ENCODE data around the gene PRPF40A.

DNA sequence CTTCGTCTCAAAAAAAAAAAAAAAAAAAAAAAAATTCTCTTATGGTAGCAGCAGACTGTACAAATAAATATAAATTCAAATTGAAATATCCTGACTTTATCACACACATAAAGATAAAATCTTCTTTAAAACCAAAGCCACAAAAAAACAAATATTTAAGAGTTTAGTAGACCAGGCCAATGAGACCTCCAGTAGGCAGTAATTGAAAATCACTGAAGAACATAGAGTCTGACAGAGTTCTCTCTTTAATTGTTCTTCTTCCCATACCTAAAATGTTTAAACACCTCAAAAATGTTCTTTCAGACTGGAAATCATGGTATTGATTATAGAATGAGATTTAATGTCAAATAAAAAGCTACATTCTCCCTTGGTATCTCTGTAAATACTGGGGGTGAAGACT, 20.8 kb downstream of the PRPF40A start:
- TF ChIP-seq ZNF331 (CRISPR knock-in tag; IDR thresholded peaks at IDR 0.05; ENCODE audit: low read depth) (no peak), EZH2phosphoT487 (IDR thresholded peaks at IDR 0.05; ENCODE audit: unreplicated experiment) (no peak), EZH2 (IDR thresholded peaks at IDR 0.05; ENCODE audit: low read depth, unreplicated experiment) (no peak), NANOG (IDR thresholded peaks at IDR 0.05; ENCODE audit: borderline replicate concordance) (no peak), POLR2AphosphoS5 (IDR thresholded peaks at IDR 0.05; ENCODE audit: low read depth) (no peak), CREB1 (CRISPR knock-in tag; IDR thresholded peaks at IDR 0.05; ENCODE audit: low read depth) (no peak), STAT1 (IDR thresholded peaks at IDR 0.05; ENCODE audit: unreplicated experiment) (no peak), ZNF114 (CRISPR knock-in tag; IDR thresholded peaks at IDR 0.05) (no peak), JUNB (IDR thresholded peaks at IDR 0.05; ENCODE audit: unreplicated experiment) (no peak)
- TF ChIP-seq, protein P1, sequence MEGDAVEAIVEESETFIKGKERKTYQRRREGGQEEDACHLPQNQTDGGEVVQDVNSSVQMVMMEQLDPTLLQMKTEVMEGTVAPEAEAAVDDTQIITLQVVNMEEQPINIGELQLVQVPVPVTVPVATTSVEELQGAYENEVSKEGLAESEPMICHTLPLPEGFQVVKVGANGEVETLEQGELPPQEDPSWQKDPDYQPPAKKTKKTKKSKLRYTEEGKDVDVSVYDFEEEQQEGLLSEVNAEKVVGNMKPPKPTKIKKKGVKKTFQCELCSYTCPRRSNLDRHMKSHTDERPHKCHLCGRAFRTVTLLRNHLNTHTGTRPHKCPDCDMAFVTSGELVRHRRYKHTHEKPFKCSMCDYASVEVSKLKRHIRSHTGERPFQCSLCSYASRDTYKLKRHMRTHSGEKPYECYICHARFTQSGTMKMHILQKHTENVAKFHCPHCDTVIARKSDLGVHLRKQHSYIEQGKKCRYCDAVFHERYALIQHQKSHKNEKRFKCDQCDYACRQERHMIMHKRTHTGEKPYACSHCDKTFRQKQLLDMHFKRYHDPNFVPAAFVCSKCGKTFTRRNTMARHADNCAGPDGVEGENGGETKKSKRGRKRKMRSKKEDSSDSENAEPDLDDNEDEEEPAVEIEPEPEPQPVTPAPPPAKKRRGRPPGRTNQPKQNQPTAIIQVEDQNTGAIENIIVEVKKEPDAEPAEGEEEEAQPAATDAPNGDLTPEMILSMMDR (conservative IDR thresholded peaks at IDR 0.05; ENCODE audit: low read depth in 2 of 2), result no peak
- TF ChIP-seq, protein P2, sequence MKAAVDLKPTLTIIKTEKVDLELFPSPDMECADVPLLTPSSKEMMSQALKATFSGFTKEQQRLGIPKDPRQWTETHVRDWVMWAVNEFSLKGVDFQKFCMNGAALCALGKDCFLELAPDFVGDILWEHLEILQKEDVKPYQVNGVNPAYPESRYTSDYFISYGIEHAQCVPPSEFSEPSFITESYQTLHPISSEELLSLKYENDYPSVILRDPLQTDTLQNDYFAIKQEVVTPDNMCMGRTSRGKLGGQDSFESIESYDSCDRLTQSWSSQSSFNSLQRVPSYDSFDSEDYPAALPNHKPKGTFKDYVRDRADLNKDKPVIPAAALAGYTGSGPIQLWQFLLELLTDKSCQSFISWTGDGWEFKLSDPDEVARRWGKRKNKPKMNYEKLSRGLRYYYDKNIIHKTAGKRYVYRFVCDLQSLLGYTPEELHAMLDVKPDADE (IDR thresholded peaks at IDR 0.05), result no peak
- TF ChIP-seq, protein P3, sequence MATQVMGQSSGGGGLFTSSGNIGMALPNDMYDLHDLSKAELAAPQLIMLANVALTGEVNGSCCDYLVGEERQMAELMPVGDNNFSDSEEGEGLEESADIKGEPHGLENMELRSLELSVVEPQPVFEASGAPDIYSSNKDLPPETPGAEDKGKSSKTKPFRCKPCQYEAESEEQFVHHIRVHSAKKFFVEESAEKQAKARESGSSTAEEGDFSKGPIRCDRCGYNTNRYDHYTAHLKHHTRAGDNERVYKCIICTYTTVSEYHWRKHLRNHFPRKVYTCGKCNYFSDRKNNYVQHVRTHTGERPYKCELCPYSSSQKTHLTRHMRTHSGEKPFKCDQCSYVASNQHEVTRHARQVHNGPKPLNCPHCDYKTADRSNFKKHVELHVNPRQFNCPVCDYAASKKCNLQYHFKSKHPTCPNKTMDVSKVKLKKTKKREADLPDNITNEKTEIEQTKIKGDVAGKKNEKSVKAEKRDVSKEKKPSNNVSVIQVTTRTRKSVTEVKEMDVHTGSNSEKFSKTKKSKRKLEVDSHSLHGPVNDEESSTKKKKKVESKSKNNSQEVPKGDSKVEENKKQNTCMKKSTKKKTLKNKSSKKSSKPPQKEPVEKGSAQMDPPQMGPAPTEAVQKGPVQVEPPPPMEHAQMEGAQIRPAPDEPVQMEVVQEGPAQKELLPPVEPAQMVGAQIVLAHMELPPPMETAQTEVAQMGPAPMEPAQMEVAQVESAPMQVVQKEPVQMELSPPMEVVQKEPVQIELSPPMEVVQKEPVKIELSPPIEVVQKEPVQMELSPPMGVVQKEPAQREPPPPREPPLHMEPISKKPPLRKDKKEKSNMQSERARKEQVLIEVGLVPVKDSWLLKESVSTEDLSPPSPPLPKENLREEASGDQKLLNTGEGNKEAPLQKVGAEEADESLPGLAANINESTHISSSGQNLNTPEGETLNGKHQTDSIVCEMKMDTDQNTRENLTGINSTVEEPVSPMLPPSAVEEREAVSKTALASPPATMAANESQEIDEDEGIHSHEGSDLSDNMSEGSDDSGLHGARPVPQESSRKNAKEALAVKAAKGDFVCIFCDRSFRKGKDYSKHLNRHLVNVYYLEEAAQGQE (IDR thresholded peaks at IDR 0.05; ENCODE audit: unreplicated experiment), result no peak
- TF ChIP-seq, protein P4, sequence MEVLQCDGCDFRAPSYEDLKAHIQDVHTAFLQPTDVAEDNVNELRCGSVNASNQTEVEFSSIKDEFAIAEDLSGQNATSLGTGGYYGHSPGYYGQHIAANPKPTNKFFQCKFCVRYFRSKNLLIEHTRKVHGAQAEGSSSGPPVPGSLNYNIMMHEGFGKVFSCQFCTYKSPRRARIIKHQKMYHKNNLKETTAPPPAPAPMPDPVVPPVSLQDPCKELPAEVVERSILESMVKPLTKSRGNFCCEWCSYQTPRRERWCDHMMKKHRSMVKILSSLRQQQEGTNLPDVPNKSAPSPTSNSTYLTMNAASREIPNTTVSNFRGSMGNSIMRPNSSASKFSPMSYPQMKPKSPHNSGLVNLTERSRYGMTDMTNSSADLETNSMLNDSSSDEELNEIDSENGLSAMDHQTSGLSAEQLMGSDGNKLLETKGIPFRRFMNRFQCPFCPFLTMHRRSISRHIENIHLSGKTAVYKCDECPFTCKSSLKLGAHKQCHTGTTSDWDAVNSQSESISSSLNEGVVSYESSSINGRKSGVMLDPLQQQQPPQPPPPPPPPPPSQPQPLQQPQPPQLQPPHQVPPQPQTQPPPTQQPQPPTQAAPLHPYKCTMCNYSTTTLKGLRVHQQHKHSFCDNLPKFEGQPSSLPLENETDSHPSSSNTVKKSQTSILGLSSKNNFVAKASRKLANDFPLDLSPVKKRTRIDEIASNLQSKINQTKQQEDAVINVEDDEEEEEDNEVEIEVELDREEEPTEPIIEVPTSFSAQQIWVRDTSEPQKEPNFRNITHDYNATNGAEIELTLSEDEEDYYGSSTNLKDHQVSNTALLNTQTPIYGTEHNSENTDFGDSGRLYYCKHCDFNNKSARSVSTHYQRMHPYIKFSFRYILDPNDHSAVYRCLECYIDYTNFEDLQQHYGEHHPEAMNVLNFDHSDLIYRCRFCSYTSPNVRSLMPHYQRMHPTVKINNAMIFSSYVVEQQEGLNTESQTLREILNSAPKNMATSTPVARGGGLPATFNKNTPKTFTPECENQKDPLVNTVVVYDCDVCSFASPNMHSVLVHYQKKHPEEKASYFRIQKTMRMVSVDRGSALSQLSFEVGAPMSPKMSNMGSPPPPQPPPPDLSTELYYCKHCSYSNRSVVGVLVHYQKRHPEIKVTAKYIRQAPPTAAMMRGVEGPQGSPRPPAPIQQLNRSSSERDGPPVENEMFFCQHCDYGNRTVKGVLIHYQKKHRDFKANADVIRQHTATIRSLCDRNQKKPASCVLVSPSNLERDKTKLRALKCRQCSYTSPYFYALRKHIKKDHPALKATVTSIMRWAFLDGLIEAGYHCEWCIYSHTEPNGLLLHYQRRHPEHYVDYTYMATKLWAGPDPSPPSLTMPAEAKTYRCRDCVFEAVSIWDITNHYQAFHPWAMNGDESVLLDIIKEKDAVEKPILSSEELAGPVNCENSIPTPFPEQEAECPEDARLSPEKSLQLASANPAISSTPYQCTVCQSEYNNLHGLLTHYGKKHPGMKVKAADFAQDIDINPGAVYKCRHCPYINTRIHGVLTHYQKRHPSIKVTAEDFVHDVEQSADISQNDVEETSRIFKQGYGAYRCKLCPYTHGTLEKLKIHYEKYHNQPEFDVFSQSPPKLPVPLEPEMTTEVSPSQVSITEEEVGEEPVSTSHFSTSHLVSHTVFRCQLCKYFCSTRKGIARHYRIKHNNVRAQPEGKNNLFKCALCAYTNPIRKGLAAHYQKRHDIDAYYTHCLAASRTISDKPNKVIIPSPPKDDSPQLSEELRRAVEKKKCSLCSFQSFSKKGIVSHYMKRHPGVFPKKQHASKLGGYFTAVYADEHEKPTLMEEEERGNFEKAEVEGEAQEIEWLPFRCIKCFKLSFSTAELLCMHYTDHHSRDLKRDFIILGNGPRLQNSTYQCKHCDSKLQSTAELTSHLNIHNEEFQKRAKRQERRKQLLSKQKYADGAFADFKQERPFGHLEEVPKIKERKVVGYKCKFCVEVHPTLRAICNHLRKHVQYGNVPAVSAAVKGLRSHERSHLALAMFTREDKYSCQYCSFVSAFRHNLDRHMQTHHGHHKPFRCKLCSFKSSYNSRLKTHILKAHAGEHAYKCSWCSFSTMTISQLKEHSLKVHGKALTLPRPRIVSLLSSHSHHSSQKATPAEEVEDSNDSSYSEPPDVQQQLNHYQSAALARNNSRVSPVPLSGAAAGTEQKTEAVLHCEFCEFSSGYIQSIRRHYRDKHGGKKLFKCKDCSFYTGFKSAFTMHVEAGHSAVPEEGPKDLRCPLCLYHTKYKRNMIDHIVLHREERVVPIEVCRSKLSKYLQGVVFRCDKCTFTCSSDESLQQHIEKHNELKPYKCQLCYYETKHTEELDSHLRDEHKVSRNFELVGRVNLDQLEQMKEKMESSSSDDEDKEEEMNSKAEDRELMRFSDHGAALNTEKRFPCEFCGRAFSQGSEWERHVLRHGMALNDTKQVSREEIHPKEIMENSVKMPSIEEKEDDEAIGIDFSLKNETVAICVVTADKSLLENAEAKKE (CRISPR knock-in tag; IDR thresholded peaks at IDR 0.05), result no peak
